ENCODE data around the gene BMP8B.

Gene BMP8B

GRCh38 chr1:39713557-39713956, 75.1 kb downstream of the BMP8B start:
- in situ Hi-C loops (cut with HindIII; ENCODE audit: low sequenced_read_pairs) = no loop called here
- H3K4me3 ChIP-seq (ENCODE audit: low read depth, low read length) = no peak overlapping the region
- DNase-seq (ENCODE audit: low read depth, low spot score) = no peak
- TF ChIP-seq, protein P1, sequence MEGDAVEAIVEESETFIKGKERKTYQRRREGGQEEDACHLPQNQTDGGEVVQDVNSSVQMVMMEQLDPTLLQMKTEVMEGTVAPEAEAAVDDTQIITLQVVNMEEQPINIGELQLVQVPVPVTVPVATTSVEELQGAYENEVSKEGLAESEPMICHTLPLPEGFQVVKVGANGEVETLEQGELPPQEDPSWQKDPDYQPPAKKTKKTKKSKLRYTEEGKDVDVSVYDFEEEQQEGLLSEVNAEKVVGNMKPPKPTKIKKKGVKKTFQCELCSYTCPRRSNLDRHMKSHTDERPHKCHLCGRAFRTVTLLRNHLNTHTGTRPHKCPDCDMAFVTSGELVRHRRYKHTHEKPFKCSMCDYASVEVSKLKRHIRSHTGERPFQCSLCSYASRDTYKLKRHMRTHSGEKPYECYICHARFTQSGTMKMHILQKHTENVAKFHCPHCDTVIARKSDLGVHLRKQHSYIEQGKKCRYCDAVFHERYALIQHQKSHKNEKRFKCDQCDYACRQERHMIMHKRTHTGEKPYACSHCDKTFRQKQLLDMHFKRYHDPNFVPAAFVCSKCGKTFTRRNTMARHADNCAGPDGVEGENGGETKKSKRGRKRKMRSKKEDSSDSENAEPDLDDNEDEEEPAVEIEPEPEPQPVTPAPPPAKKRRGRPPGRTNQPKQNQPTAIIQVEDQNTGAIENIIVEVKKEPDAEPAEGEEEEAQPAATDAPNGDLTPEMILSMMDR (IDR thresholded peaks at IDR 0.05; ENCODE audit: low read depth, low read length) = no peak

GRCh38 chr1:39711966-39712340, 76.7 kb downstream of the BMP8B start:
- in situ Hi-C loops (cut with HindIII; ENCODE audit: low sequenced_read_pairs) = no loop called here
- TF ChIP-seq, protein P1 (IDR thresholded peaks at IDR 0.05; ENCODE audit: low read depth, low read length) = no peak
- DNase-seq (ENCODE audit: low read depth, low spot score) = no peak
- no peak overlapping the region for H3K4me3 ChIP-seq (ENCODE audit: low read depth, low read length)

- no peak for DNase-seq (ENCODE audit: low read depth, low spot score)
- TF ChIP-seq, protein P1 (IDR thresholded peaks at IDR 0.05; ENCODE audit: low read depth, low read length) = no peak
- in situ Hi-C loops (cut with HindIII; ENCODE audit: low sequenced_read_pairs) = no loop called here
- no peak overlapping the region for H3K4me3 ChIP-seq (ENCODE audit: low read depth, low read length)
These were observed 77.3 kb downstream of the BMP8B start for GRCh38 chr1:39711104-39711965.

GRCh38 chr1:39707506-39707905, 81.2 kb downstream of the BMP8B start:
- TF ChIP-seq, protein P1 (IDR thresholded peaks at IDR 0.05; ENCODE audit: low read depth, low read length) = no peak
- in situ Hi-C loops (cut with HindIII; ENCODE audit: low sequenced_read_pairs) = no loop called here
- DNase-seq (ENCODE audit: low read depth, low spot score) = no peak
- no peak overlapping the region for H3K4me3 ChIP-seq (ENCODE audit: low read depth, low read length)
